OCI-LY1 (cell line): ENCODE results near the gene MTMR3.
"Not testable (repeated sequence)": the region's sequence is repeated elsewhere in the genome, so short reads cannot be mapped to it uniquely, and the experiment has no call there.

ENCODE experiments used
- H2AFZ ChIP-seq: fragments of 200-600 bp; sonication (generic), shearing (Covaris generic); 2 replicates; pipeline ENCODE4 v1.6.0; 2014; ENCODE audit warnings: antibody characterized with exemption, mild to moderate bottlenecking, low read length
- H3F3A ChIP-seq: fragments of 200-600 bp; sonication (generic), shearing (Covaris generic); 2 replicates; pipeline ENCODE4 v1.6.0; 2014; ENCODE audit warnings: mild to moderate bottlenecking, antibody characterized with exemption, low read length, moderate library complexity; ENCODE audit not compliant: insufficient read depth
- H3K27ac ChIP-seq: fragments of 200-600 bp; sonication (generic); 2 replicates; pipeline ENCODE4 v1.5.1; 2014; ENCODE audit warnings: low read length, mixed run types, mild to moderate bottlenecking, low read depth; ENCODE audit not compliant: poor library complexity, severe bottlenecking
- H3K27me3 ChIP-seq: fragments of 200-600 bp; sonication (generic); 2 replicates; pipeline ENCODE4 v1.6.0; 2014; ENCODE audit warnings: antibody characterized with exemption, mild to moderate bottlenecking, low read length, moderate library complexity; ENCODE audit not compliant: insufficient read depth
- H3K36me3 ChIP-seq: fragments of 200-600 bp; sonication (generic); 2 replicates; pipeline ENCODE4 v1.6.1; 2014; ENCODE audit warnings: mild to moderate bottlenecking, antibody characterized with exemption, low read length, moderate library complexity, mixed read lengths; ENCODE audit not compliant: insufficient read depth
- H3K4me1 ChIP-seq: fragments of 200-600 bp; sonication (generic); 2 replicates; pipeline ENCODE4 v1.5.1; 2014; ENCODE audit warnings: mild to moderate bottlenecking, low read length, moderate library complexity; ENCODE audit not compliant: insufficient read depth, severe bottlenecking
- H3K4me2 ChIP-seq: fragments of 200-600 bp; sonication (generic), shearing (Covaris generic); 2 replicates; pipeline ENCODE4 v1.6.1; 2014; ENCODE audit warnings: low read length
- H3K4me3 ChIP-seq: fragments of 200-600 bp; sonication (generic); 2 replicates; pipeline ENCODE4 v1.5.1; 2014; ENCODE audit warnings: low read length, low read depth, mild to moderate bottlenecking, mixed read lengths; ENCODE audit not compliant: poor library complexity, severe bottlenecking
- H3K79me2 ChIP-seq: fragments of 200-600 bp; shearing (Covaris generic); 2 replicates; pipeline ENCODE4 v1.6.1; 2016; ENCODE audit warnings: mixed run types, low read length, mixed read lengths; ENCODE audit not compliant: insufficient read depth
- H3K9ac ChIP-seq: fragments of 200-600 bp; sonication (generic), shearing (Covaris generic); 2 replicates; pipeline ENCODE4 v1.6.1; 2014; ENCODE audit warnings: mild to moderate bottlenecking, low read length, mixed read lengths
- H3K9me2 ChIP-seq: fragments of 200-600 bp; sonication (generic), shearing (Covaris generic); 2 replicates; pipeline ENCODE4 v1.6.1; 2014; ENCODE audit warnings: low read depth, mild to moderate bottlenecking, low read length, mixed read lengths
- H3K9me3 ChIP-seq: fragments of 200-600 bp; shearing (Covaris generic); 2 replicates; pipeline ENCODE4 v1.6.1; 2014; ENCODE audit warnings: low read length, mixed read lengths
- H4K20me1 ChIP-seq: fragments of 200-600 bp; sonication (generic), shearing (Covaris generic); 2 replicates; pipeline ENCODE4 v1.6.0; 2016; ENCODE audit warnings: mild to moderate bottlenecking, low read length; ENCODE audit not compliant: insufficient read depth
- CTCF ChIP-seq: fragments of 200-600 bp; sonication (generic), shearing (Covaris generic); IDR thresholded peaks from 2 replicates; pipeline ENCODE4 v1.5.1; 2017; ENCODE audit warnings: mild to moderate bottlenecking, antibody characterized with exemption, low read length, moderate library complexity, mixed read lengths
- EZH2 ChIP-seq: fragments of 200-600 bp; sonication (generic), shearing (Covaris generic); IDR thresholded peaks from 2 replicates; pipeline ENCODE4 v1.8.0; 2017; ENCODE audit warnings: borderline replicate concordance, mixed run types, mild to moderate bottlenecking, antibody characterized with exemption, low read length, moderate library complexity, mixed read lengths

Gene MTMR3

GRCh38 chr22:30056015-30056414 is 173.0 kb downstream of the MTMR3 start:
- H3K9me2 ChIP-seq: no peaks in the 10 kb centered on the region
- H3F3A ChIP-seq: no peaks in the 10 kb centered on the region
- H2AFZ ChIP-seq: no peak overlapping the region
- H3K36me3 ChIP-seq: no peaks in the 10 kb centered on the region
- H3K79me2 ChIP-seq: no peaks in the 10 kb centered on the region
- no peaks in the 10 kb centered on the region for H3K27me3 ChIP-seq
- H3K4me1 ChIP-seq: no peaks in the 10 kb centered on the region
- no peak overlapping the region for H3K27ac ChIP-seq
- H3K4me3 ChIP-seq: no peak overlapping the region
- no peaks in the 10 kb centered on the region for H4K20me1 ChIP-seq
- H3K9me3 ChIP-seq: no peaks in the 10 kb centered on the region; the same call in 1 of the 2 replicates
- TF ChIP-seq CTCF (no peak), EZH2 (no peak)
- no peak overlapping the region for H3K9ac ChIP-seq
- no peak overlapping the region for H3K4me2 ChIP-seq

GRCh38 chr22:30057375-30057774 is 174.4 kb downstream of the MTMR3 start:
- Histone ChIP-seq H3K9ac (no peak overlapping the region), H3K4me3 (no peak overlapping the region), H3K4me1 (no peaks in the 10 kb centered on the region), H3K79me2 (no peaks in the 10 kb centered on the region), H3K36me3 (no peaks in the 10 kb centered on the region), H2AFZ (no peak overlapping the region), H3F3A (no peaks in the 10 kb centered on the region), H3K27ac (no peak overlapping the region), H3K4me2 (no peak overlapping the region), H4K20me1 (no peaks in the 10 kb centered on the region), H3K9me3 (no peaks in the 10 kb centered on the region; the same call in 1 of the 2 replicates), H3K27me3 (no peaks in the 10 kb centered on the region), H3K9me2 (no peaks in the 10 kb centered on the region)
- TF ChIP-seq EZH2 (no peak), CTCF (no peak)

GRCh38 chr22:30059346-30060020 is 176.5 kb downstream of the MTMR3 start:
- H3K4me2 ChIP-seq, H3K9me3 ChIP-seq: not testable (repeated sequence)

GRCh38 chr22:30061094-30061493 is 178.1 kb downstream of the MTMR3 start:
- H3K36me3 ChIP-seq, H3F3A ChIP-seq, H3K9me3 ChIP-seq, H3K27me3 ChIP-seq, H4K20me1 ChIP-seq, H3K4me1 ChIP-seq, H3K79me2 ChIP-seq, H2AFZ ChIP-seq, H3K9ac ChIP-seq, H3K9me2 ChIP-seq, H3K4me2 ChIP-seq, H3K4me3 ChIP-seq, H3K27ac ChIP-seq: not testable (repeated sequence)

More at GRCh38 chr22:30059346-30060020, 176.5 kb downstream of the MTMR3 start:
- not testable (repeated sequence) for H3K36me3 ChIP-seq, H3K27ac ChIP-seq, H3K79me2 ChIP-seq, H2AFZ ChIP-seq, H3F3A ChIP-seq, H3K4me3 ChIP-seq, H3K9me2 ChIP-seq, H3K9ac ChIP-seq, H3K27me3 ChIP-seq, H3K4me1 ChIP-seq, H4K20me1 ChIP-seq
